Smooth muscle cell (in vitro differentiated cells): ENCODE measurements around the gene GOLGA7B. TPM values are rescaled to one million over a fixed set of nuclear protein-coding genes. Genes with fewer than 3 reads are reported as not detected.

Source experiments
- DNase-seq: peaks from one replicate; lab custom pipeline; 2025; ENCODE audit not compliant: unreplicated experiment; lab: John Stamatoyannopoulos, UW
- H2AFZ ChIP-seq: fragments of 200-600 bp; sonication (generic); 2 replicates; pipeline ENCODE4 v1.6.0; 2016; ENCODE audit warnings: antibody characterized with exemption, low read depth, mild to moderate bottlenecking
- H3F3A ChIP-seq: fragments of 200-600 bp; sonication (generic); 2 replicates; pipeline ENCODE4 v1.6.0; 2017; ENCODE audit warnings: antibody characterized with exemption, low read depth
- H3K27ac ChIP-seq: fragments of 200-600 bp; sonication (generic); 2 replicates; pipeline ENCODE4 v1.5.1; 2016; ENCODE audit warnings: low read depth, mild to moderate bottlenecking
- H3K27me3 ChIP-seq: fragments of 200-600 bp; sonication (generic); 2 replicates; pipeline ENCODE4 v1.6.1; 2016; ENCODE audit warnings: low read depth, mild to moderate bottlenecking
- H3K36me3 ChIP-seq: fragments of 200-600 bp; sonication (generic); 2 replicates; pipeline ENCODE4 v1.5.1; 2016; ENCODE audit warnings: low read depth
- H3K4me1 ChIP-seq: fragments of 200-600 bp; sonication (generic); 2 replicates; pipeline ENCODE4 v1.5.1; 2016; ENCODE audit warnings: low read depth
- H3K4me2 ChIP-seq: fragments of 200-600 bp; sonication (generic); 2 replicates; pipeline ENCODE4 v1.6.0; 2016; ENCODE audit warnings: mild to moderate bottlenecking
- H3K4me3 ChIP-seq: fragments of 200-600 bp; sonication (generic); 2 replicates; pipeline ENCODE4 v1.5.1; 2016; ENCODE audit warnings: mild to moderate bottlenecking
- H3K79me2 ChIP-seq: fragments of 200-600 bp; sonication (generic); 2 replicates; pipeline ENCODE4 v1.6.0; 2016; ENCODE audit warnings: low read depth, mild to moderate bottlenecking
- H3K9ac ChIP-seq: fragments of 200-600 bp; sonication (generic); 2 replicates; pipeline ENCODE4 v1.6.0; 2016; ENCODE audit warnings: low read depth
- H3K9me3 ChIP-seq: fragments of 200-600 bp; sonication (generic); replicated peaks from 2 replicates; pipeline ENCODE4 v1.5.1; 2016; ENCODE audit warnings: low read depth
- H4K20me1 ChIP-seq: fragments of 200-600 bp; sonication (generic); 2 replicates; pipeline ENCODE4 v1.6.0; 2016; ENCODE audit warnings: low read depth
- WGBS: methylation state at CpG from one replicate; pipeline ENCODE4 v1.1.7; 2016; ENCODE audit warnings: low lambda C conversion rate; 5-methylcytosine and 5-hydroxymethylcytosine counted together
- polyA plus RNA-seq: library from polyadenylated mRNA; unstranded; fragments of >200 nt; fragmentation: Nextera tagmentation; extraction: Ambion mirVana; gene quantifications from 2 replicates; pipeline ENCODE4 v1.2.1, GENCODE V29; 2016
- total RNA-seq: library from RNA; depleted of rRNA; stranded (reverse); fragments of >200 nt; gene quantifications from 2 replicates; pipeline ENCODE4 v1.2.3, GENCODE V29; 2014
- TF ChIP-seq, protein P1 (sequence below): fragments of 200-600 bp; sonication (generic); IDR thresholded peaks from 2 replicates; pipeline ENCODE4 v1.5.1; 2017; ENCODE audit warnings: borderline replicate concordance, mild to moderate bottlenecking, antibody characterized with exemption; ENCODE audit not compliant: insufficient read depth, poor library complexity, severe bottlenecking

Gene GOLGA7B
- total and polyA plus RNA-seq, 2 experiments from 2014 or later: not detected

DNA sequence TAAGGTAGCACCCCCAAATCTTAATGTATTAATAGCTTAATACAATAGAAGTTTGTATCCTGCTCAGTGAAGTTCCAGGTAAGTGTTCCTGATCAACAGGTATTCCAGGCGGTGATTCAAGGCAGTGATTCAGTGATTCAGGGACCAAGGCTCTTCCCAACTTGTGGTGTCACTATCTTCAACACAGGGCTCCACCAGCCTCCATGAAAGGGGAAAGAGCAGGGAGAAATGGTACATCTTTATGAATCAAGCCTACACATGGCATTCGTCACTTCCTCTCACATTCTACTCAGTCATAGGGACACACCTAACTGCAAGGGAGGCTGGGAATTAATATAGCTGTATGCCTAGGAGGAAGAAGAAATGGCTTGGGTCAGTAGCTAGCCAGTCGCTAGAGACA, 5.1 kb downstream of the GOLGA7B start:
- no peaks in the 10 kb centered on the region for H3K9me3 ChIP-seq
- no peaks in the 10 kb centered on the region for H3K36me3 ChIP-seq
- no peak overlapping the region for H3K4me2 ChIP-seq
- H3K4me1 ChIP-seq: no peaks in the 10 kb centered on the region
- WGBS: 82% methylated on average over 3 of the region's 3 CpGs
- no peak overlapping the region for H3K9ac ChIP-seq
- TF ChIP-seq, protein P1, sequence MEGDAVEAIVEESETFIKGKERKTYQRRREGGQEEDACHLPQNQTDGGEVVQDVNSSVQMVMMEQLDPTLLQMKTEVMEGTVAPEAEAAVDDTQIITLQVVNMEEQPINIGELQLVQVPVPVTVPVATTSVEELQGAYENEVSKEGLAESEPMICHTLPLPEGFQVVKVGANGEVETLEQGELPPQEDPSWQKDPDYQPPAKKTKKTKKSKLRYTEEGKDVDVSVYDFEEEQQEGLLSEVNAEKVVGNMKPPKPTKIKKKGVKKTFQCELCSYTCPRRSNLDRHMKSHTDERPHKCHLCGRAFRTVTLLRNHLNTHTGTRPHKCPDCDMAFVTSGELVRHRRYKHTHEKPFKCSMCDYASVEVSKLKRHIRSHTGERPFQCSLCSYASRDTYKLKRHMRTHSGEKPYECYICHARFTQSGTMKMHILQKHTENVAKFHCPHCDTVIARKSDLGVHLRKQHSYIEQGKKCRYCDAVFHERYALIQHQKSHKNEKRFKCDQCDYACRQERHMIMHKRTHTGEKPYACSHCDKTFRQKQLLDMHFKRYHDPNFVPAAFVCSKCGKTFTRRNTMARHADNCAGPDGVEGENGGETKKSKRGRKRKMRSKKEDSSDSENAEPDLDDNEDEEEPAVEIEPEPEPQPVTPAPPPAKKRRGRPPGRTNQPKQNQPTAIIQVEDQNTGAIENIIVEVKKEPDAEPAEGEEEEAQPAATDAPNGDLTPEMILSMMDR: no peak
- H3K27ac ChIP-seq: no peak overlapping the region
- no peak overlapping the region for H3K4me3 ChIP-seq
- H3F3A ChIP-seq: no peaks in the 10 kb centered on the region
- H3K79me2 ChIP-seq: no peaks in the 10 kb centered on the region
- no peaks in the 10 kb centered on the region for H4K20me1 ChIP-seq
- H3K27me3 ChIP-seq: peaks cover 69% of the 10 kb centered on the region
- H2AFZ ChIP-seq: no peak overlapping the region
- no peak for DNase-seq

DNA sequence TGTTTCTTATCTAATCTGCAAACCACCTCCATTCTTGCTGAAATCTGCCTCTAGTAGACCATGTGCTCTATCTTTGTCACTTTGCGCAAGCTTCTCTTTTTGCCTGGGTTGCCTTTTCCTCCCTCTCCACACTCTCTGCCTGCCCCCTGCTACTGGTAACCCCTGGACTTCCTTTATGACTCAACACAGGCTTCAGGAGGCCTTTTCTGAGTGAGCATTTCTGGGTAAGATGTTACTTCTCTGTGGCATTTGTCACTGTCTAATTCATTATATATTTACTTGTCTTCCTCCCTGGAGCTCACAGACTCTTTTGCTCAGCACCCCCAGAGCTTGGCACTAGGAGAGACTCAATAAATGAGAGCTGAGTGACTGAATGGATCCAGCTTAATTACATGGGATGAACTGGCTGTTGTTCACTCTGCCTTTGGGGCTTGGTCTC, 8.4 kb downstream of the GOLGA7B start:
- no peak overlapping the region for H3K27ac ChIP-seq
- no peak for DNase-seq
- 55% methylated on average over 1 of the region's 1 CpG for WGBS
- no peak overlapping the region for H3K4me2 ChIP-seq
- H2AFZ ChIP-seq: no peak overlapping the region
- no peak overlapping the region for H3K9ac ChIP-seq
- H3K79me2 ChIP-seq: no peaks in the 10 kb centered on the region
- H3K27me3 ChIP-seq: peaks cover 40% of the 10 kb centered on the region
- H3K36me3 ChIP-seq: no peaks in the 10 kb centered on the region
- no peaks in the 10 kb centered on the region for H3K9me3 ChIP-seq
- no peaks in the 10 kb centered on the region for H4K20me1 ChIP-seq
- H3K4me1 ChIP-seq: no peaks in the 10 kb centered on the region
- H3F3A ChIP-seq: no peaks in the 10 kb centered on the region
- H3K4me3 ChIP-seq: no peak overlapping the region
- TF ChIP-seq, protein P1: no peak

DNA sequence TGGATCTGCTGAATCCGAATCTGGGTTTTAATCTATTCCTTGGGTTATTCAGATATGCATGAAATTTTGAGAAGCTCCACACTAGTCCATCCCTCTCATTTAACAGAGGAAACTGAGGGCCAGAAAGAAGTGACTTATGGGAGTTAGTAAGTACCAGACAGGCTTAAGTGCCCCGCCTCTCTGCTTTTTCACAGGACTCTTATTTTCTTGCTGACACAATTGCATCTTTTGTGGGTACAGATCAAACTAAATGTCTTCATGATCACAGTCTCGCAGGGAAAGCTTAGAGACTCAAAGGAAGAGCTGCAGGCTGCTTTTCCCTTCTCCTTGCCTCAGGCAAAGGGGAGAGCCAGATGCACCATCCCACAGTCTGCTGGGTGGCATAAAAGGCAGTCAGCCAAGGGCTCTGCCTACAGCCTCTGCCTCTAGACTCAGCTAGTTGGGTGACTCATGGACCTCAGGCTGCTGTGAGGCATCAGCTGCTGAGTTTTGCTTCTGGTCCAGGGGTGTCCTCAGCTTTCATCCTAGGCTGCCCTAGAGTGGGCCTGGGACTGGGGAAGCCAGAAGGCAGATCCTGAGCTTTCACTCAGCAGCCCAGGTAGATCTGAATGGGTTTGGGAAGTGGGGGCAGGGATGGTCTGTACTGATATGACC, 11.6 kb downstream of the GOLGA7B start:
- H3K27me3 ChIP-seq: peaks cover 18% of the 10 kb centered on the region
- no peaks in the 10 kb centered on the region for H3K36me3 ChIP-seq
- H3K4me2 ChIP-seq: no peak overlapping the region
- TF ChIP-seq, protein P1: no peak
- no peaks in the 10 kb centered on the region for H3K79me2 ChIP-seq
- H3K9ac ChIP-seq: no peak overlapping the region
- no peak overlapping the region for H3K27ac ChIP-seq
- H3F3A ChIP-seq: no peaks in the 10 kb centered on the region
- DNase-seq: no peak
- 70% methylated on average over 3 of the region's 3 CpGs for WGBS
- H3K9me3 ChIP-seq: no peaks in the 10 kb centered on the region
- H4K20me1 ChIP-seq: no peaks in the 10 kb centered on the region
- no peak overlapping the region for H2AFZ ChIP-seq
- H3K4me1 ChIP-seq: no peaks in the 10 kb centered on the region
- H3K4me3 ChIP-seq: no peak overlapping the region

DNA sequence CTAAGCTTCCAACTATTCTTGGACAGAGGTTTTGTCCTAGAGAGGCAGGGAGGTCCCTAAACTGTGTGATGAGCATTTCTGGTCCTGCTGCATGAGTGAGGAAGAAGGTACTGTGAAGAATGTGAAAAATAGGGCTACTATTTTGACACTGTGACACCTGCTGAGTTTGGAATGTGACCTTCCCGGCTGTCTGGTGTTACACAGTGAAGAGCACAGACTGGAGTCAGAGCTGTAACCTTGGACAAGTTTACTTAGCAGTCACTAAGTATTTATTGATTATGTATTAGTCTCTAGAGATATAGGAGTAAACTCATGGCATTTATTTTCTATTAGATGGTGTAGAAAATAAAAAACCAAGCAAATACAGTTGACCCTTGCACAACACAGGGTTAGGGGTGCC, 12.3 kb downstream of the GOLGA7B start:
- 26% methylated on average over 1 of the region's 1 CpG for WGBS
- Histone ChIP-seq H2AFZ (no peak overlapping the region), H3F3A (no peaks in the 10 kb centered on the region), H3K4me1 (no peaks in the 10 kb centered on the region), H4K20me1 (no peaks in the 10 kb centered on the region), H3K36me3 (no peaks in the 10 kb centered on the region), H3K4me3 (no peak overlapping the region), H3K9me3 (no peaks in the 10 kb centered on the region), H3K4me2 (no peak overlapping the region), H3K27me3 (peaks cover 13% of the 10 kb centered on the region), H3K27ac (no peak overlapping the region), H3K79me2 (no peaks in the 10 kb centered on the region), H3K9ac (no peak overlapping the region)
- DNase-seq: no peak
- TF ChIP-seq, protein P1: no peak
